Measurements from ENCODE around the gene FNDC3B.
"Not testable (repeated sequence)": the region's sequence is repeated elsewhere in the genome, so short reads cannot be mapped to it uniquely, and the experiment has no call there.

DNA sequence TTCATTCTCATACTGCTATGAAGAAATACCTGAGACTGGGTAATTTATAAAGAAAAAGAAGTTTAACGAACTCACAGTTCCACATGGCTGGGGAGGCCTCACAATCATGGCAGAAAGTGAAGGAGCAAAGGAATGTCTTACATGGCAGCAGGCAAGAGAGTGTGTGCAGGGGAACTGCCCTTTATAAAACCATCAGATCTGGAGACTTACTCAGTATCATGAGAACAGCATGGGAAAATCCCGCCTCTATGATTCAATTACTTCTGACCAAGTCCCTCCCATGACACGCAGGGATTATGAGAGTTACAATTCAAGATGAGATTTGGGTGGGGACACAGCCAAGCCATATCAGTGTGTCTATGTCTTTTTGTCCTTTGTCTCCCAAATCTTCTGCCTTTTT is 49.1 kb upstream of the FNDC3B start:
- TF ChIP-seq CTCF, EZH2phosphoT487 (IDR thresholded peaks at IDR 0.05; ENCODE audit: low read length): not testable (repeated sequence)
